GM20000 (cell line): ENCODE data around the gene KIF26B.
"Not testable (repeated sequence)": the region's sequence is repeated elsewhere in the genome, so short reads cannot be mapped to it uniquely, and the experiment has no call there.

Experiments used
- DNase-seq: peaks from one replicate; pipeline ENCODE4 v3.0.0; 2012; ENCODE audit warnings: low spot score
- TF ChIP-seq, protein P1 (sequence below): IDR thresholded peaks from 2 replicates; pipeline ENCODE4 v1.5.1; 2012; ENCODE audit warnings: mild to moderate bottlenecking, control low read depth; ENCODE audit errors: extremely low read depth, missing control alignments

Gene KIF26B

DNA sequence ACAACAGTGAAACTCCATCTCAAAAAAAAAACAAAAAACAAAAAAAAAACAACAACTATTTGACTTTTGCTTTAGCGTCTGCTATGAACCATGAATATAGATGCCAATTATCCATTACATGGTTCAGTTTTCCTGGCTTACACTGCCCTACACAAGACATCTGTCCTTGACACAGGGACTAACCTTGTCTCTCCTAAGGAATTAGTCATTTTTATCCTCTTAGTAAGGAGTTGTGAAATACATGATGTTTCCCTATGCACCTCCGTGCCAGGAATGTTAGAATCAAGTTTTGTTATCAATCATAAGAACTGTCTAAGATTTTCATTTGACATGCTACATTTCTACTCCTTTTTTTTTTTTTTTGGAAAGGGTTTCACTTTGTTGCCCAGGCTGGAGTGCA, 241.8 kb downstream of the KIF26B start:
- TF ChIP-seq, protein P1, sequence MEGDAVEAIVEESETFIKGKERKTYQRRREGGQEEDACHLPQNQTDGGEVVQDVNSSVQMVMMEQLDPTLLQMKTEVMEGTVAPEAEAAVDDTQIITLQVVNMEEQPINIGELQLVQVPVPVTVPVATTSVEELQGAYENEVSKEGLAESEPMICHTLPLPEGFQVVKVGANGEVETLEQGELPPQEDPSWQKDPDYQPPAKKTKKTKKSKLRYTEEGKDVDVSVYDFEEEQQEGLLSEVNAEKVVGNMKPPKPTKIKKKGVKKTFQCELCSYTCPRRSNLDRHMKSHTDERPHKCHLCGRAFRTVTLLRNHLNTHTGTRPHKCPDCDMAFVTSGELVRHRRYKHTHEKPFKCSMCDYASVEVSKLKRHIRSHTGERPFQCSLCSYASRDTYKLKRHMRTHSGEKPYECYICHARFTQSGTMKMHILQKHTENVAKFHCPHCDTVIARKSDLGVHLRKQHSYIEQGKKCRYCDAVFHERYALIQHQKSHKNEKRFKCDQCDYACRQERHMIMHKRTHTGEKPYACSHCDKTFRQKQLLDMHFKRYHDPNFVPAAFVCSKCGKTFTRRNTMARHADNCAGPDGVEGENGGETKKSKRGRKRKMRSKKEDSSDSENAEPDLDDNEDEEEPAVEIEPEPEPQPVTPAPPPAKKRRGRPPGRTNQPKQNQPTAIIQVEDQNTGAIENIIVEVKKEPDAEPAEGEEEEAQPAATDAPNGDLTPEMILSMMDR, result no peak
- DNase-seq, result no peak

DNA sequence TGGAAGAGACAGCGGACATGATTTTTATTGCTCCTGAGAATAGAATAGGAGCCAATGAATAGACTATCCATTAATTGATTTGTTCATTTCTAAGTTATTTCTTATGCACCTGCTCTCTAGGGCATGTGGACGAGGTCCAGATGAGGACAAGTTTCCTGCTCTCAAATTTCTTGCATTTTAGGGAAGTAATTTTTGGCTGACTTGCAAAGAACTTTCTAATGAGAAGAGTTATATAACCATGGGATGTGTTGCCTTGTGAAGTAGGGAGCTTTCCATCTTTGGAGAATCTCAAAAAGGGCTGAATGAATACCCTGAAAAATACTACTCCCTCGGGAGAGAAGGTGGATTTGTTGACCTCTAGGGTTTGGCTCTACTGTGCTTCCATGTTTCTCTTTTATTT, 243.0 kb downstream of the KIF26B start:
- DNase-seq, result no peak
- TF ChIP-seq, protein P1, result no peak

GRCh38 chr1:245398180-245398579, 243.4 kb downstream of the KIF26B start:
- DNase-seq, result no peak
- TF ChIP-seq, protein P1, result no peak

- DNase-seq, result no peak
- TF ChIP-seq, protein P1, result no peak
Measured at GRCh38 chr1:245401881-245402587, 247.2 kb downstream of the KIF26B start.

GRCh38 chr1:245402998-245403397, 248.2 kb downstream of the KIF26B start:
- not testable (repeated sequence) for DNase-seq

- DNase-seq, result no peak
- TF ChIP-seq, protein P1, result no peak
Measured at GRCh38 chr1:245404527-245404926, 249.7 kb downstream of the KIF26B start.

- no peak for DNase-seq
- TF ChIP-seq, protein P1, result no peak
Measured at GRCh38 chr1:245404952-245405351, 250.2 kb downstream of the KIF26B start.

GRCh38 chr1:245406426-245406825, 251.6 kb downstream of the KIF26B start:
- TF ChIP-seq, protein P1, result no peak
- DNase-seq, result no peak
